Activated CD4-positive, CD25-positive, alpha-beta regulatory T cell treated with anti-CD3 and anti-CD28 coated beads, Interleukin-2, amount 50 U/mL, for 16 hours (primary cell): Measurements from ENCODE around the gene CCK.

Source experiments
- DNase-seq: peaks from one replicate; pipeline ENCODE4 v3.0.0-alpha.2; 2020; ENCODE audit warnings: low read depth, low spot score

Gene CCK

GRCh38 chr3:42225486-42226363, 40.3 kb downstream of the CCK start:
- no peak for DNase-seq

GRCh38 chr3:42224658-42225421, 41.1 kb downstream of the CCK start:
- no peak for DNase-seq

GRCh38 chr3:42224178-42224577, 41.8 kb downstream of the CCK start:
- DNase-seq, result no peak

GRCh38 chr3:42222942-42223693, 42.9 kb downstream of the CCK start:
- no peak for DNase-seq

GRCh38 chr3:42220436-42221121, 45.4 kb downstream of the CCK start:
- DNase-seq, result no peak

- DNase-seq, result no peak
These were observed 49.1 kb downstream of the CCK start for GRCh38 chr3:42216931-42217333.

- DNase-seq, result no peak
These were observed 49.7 kb downstream of the CCK start for GRCh38 chr3:42216302-42216701.

GRCh38 chr3:42214565-42215283, 51.3 kb downstream of the CCK start:
- DNase-seq, result no peak

- no peak for DNase-seq
These were observed 51.9 kb downstream of the CCK start for GRCh38 chr3:42214064-42214463.

- no peak for DNase-seq
These were observed 52.6 kb downstream of the CCK start for GRCh38 chr3:42213417-42213816.

- DNase-seq, result no peak
These were observed 55.3 kb downstream of the CCK start for GRCh38 chr3:42210726-42211125.

GRCh38 chr3:42209917-42210316, 56.1 kb downstream of the CCK start:
- no peak for DNase-seq
